ENCODE results near the gene TMEM107. TPM values are rescaled to one million over a fixed set of nuclear protein-coding genes. Genes with fewer than 3 reads are reported as not detected.

TMEM107 gene
- total RNA-seq, 1 experiment from 2014 or later, result 13.5 TPM

- Mint-ChIP-seq H3K27ac (ENCODE audit: unreplicated experiment) (no peak overlapping the region), H3K9me3 (ENCODE audit: low read depth, unreplicated experiment) (no peaks in the 10 kb centered on the region), H3K4me3 (ENCODE audit: low read depth, unreplicated experiment) (peak overlapping the region; percentile 71), H3K36me3 (ENCODE audit: insufficient read depth, unreplicated experiment) (peaks cover 18% of the 10 kb centered on the region), H3K4me1 (ENCODE audit: low read depth, unreplicated experiment) (no peaks in the 10 kb centered on the region), H3K27me3 (ENCODE audit: unreplicated experiment) (no peaks in the 10 kb centered on the region)
- no peak for DNase-seq
- TF ChIP-seq CTCF (IDR thresholded peaks at IDR 0.05; ENCODE audit: unreplicated experiment), result no peak
- intact Hi-C loops (cut with micrococcal nuclease; ENCODE audit: unreplicated experiment), result no loop called here
- CTCF ChIA-PET, result no interaction called here
- BruUV-seq (replicated peaks), result no TSS peak
These were observed 25.0 kb downstream of the TMEM107 start for GRCh38 chr17:8151120-8151640.

GRCh38 chr17:8150194-8151119 lies 25.7 kb downstream of the TMEM107 start:
- BruUV-seq (replicated peaks), result no TSS peak
- H3K27me3 Mint-ChIP-seq (ENCODE audit: unreplicated experiment), result no peaks in the 10 kb centered on the region
- TF ChIP-seq CTCF (IDR thresholded peaks at IDR 0.05; ENCODE audit: unreplicated experiment), result no peak
- H3K27ac Mint-ChIP-seq (ENCODE audit: unreplicated experiment), result no peak overlapping the region
- CTCF ChIA-PET, result no interaction called here
- peaks cover 18% of the 10 kb centered on the region for H3K36me3 Mint-ChIP-seq (ENCODE audit: insufficient read depth, unreplicated experiment)
- no peak overlapping the region for H3K4me3 Mint-ChIP-seq (ENCODE audit: low read depth, unreplicated experiment)
- no peaks in the 10 kb centered on the region for H3K9me3 Mint-ChIP-seq (ENCODE audit: low read depth, unreplicated experiment)
- intact Hi-C loops (cut with micrococcal nuclease; ENCODE audit: unreplicated experiment), result no loop called here
- no peaks in the 10 kb centered on the region for H3K4me1 Mint-ChIP-seq (ENCODE audit: low read depth, unreplicated experiment)
- DNase-seq, result no peak

- CTCF ChIA-PET, result no interaction called here
- Mint-ChIP-seq H3K9me3 (ENCODE audit: low read depth, unreplicated experiment) (no peaks in the 10 kb centered on the region), H3K36me3 (ENCODE audit: insufficient read depth, unreplicated experiment) (peaks cover 23% of the 10 kb centered on the region), H3K27ac (ENCODE audit: unreplicated experiment) (no peak overlapping the region), H3K4me1 (ENCODE audit: low read depth, unreplicated experiment) (no peaks in the 10 kb centered on the region), H3K27me3 (ENCODE audit: unreplicated experiment) (no peaks in the 10 kb centered on the region), H3K4me3 (ENCODE audit: low read depth, unreplicated experiment) (no peak overlapping the region)
- no TSS peak for BruUV-seq (replicated peaks)
- intact Hi-C loops (cut with micrococcal nuclease; ENCODE audit: unreplicated experiment), result no loop called here
- no peak for DNase-seq
- no peak for TF ChIP-seq CTCF (IDR thresholded peaks at IDR 0.05; ENCODE audit: unreplicated experiment)
These were observed 26.6 kb downstream of the TMEM107 start for GRCh38 chr17:8149419-8150193.

GRCh38 chr17:8148560-8148959 lies 27.6 kb downstream of the TMEM107 start:
- BruUV-seq (replicated peaks), result no TSS peak
- Mint-ChIP-seq H3K27ac (ENCODE audit: unreplicated experiment) (no peak overlapping the region), H3K4me1 (ENCODE audit: low read depth, unreplicated experiment) (no peaks in the 10 kb centered on the region), H3K36me3 (ENCODE audit: insufficient read depth, unreplicated experiment) (peaks cover 32% of the 10 kb centered on the region), H3K9me3 (ENCODE audit: low read depth, unreplicated experiment) (no peaks in the 10 kb centered on the region), H3K27me3 (ENCODE audit: unreplicated experiment) (no peaks in the 10 kb centered on the region), H3K4me3 (ENCODE audit: low read depth, unreplicated experiment) (no peak overlapping the region)
- CTCF ChIA-PET, result no interaction called here
- TF ChIP-seq CTCF (IDR thresholded peaks at IDR 0.05; ENCODE audit: unreplicated experiment), result no peak
- DNase-seq, result no peak
- intact Hi-C loops (cut with micrococcal nuclease; ENCODE audit: unreplicated experiment), result no loop called here

Measured in Calu3 (cell line).